Measurements from ENCODE around the gene TSR2. TPM values are rescaled to one million over a fixed set of nuclear protein-coding genes. Genes with fewer than 3 reads are reported as not detected.

TSR2 gene
- total RNA-seq, 1 experiment from 2014 or later, result 27.9 TPM

GRCh38 chrX:54411732-54412131 is 28.5 kb upstream of the TSR2 start:
- ChIA-PET CTCF (no interaction called here), POLR2A (no interaction called here), RAD21 (ENCODE audit: low non-redundant PET in 1 of 2, low total read pairs in 2 of 2, uncharacterized antibody in 2 of 2, unreplicated experiment in 2 of 2) (no interaction called here)
- no peak overlapping the region for H3K9ac ChIP-seq (ENCODE audit: low read length)
- DNase-seq (ENCODE audit: low read depth, low spot score) (no peak), ATAC-seq (no peak)
- no peak overlapping the region for H2AFZ ChIP-seq (ENCODE audit: low read depth, low read length, poor library complexity, severe bottlenecking)
- BruUV-seq (replicated peaks), result no TSS peak
- H3K4me3 ChIP-seq (replicated peaks in 1 of 2; ENCODE audit: low read depth in 1 of 2, low read length in 2 of 2), result no peak overlapping the region
- no peaks in the 10 kb centered on the region for H3K4me1 ChIP-seq (ENCODE audit: control insufficient read depth in 1 of 2, insufficient read depth in 2 of 2, low read length in 2 of 2)
- no peak overlapping the region for H3K4me2 ChIP-seq (ENCODE audit: low read length)
- H4K20me1 ChIP-seq (ENCODE audit: insufficient read depth), result no peaks in the 10 kb centered on the region
- H3K9me2 ChIP-seq (ENCODE audit: insufficient read depth), result no peaks in the 10 kb centered on the region
- no peaks in the 10 kb centered on the region for H3K9me3 ChIP-seq (ENCODE audit: control insufficient read depth in 1 of 2, insufficient read depth in 1 of 2, low read depth in 1 of 2, low read length in 2 of 2)
- no peak for TF ChIP-seq YY1 (IDR thresholded peaks at IDR 0.05; ENCODE audit: extremely low read depth, insufficient replicate concordance, low read depth, low read length)
- TF ChIP-seq ZFX (IDR thresholded peaks at IDR 0.05), result no peak
- no peak for TF ChIP-seq POLR2A (IDR thresholded peaks at IDR 0.05; ENCODE audit: borderline replicate concordance, extremely low read depth, insufficient read depth, insufficient read length)
- no peak for TF ChIP-seq SRF (IDR thresholded peaks at IDR 0.05; ENCODE audit: low read depth)
- no peak for TF ChIP-seq SP1 (IDR thresholded peaks at IDR 0.05; ENCODE audit: low read depth)
- TF ChIP-seq SIN3A (IDR thresholded peaks at IDR 0.05; ENCODE audit: low read depth), result no peak
- TF ChIP-seq EZH2phosphoT487 (IDR thresholded peaks at IDR 0.05; ENCODE audit: borderline replicate concordance), result no peak
- TF ChIP-seq, protein P1, sequence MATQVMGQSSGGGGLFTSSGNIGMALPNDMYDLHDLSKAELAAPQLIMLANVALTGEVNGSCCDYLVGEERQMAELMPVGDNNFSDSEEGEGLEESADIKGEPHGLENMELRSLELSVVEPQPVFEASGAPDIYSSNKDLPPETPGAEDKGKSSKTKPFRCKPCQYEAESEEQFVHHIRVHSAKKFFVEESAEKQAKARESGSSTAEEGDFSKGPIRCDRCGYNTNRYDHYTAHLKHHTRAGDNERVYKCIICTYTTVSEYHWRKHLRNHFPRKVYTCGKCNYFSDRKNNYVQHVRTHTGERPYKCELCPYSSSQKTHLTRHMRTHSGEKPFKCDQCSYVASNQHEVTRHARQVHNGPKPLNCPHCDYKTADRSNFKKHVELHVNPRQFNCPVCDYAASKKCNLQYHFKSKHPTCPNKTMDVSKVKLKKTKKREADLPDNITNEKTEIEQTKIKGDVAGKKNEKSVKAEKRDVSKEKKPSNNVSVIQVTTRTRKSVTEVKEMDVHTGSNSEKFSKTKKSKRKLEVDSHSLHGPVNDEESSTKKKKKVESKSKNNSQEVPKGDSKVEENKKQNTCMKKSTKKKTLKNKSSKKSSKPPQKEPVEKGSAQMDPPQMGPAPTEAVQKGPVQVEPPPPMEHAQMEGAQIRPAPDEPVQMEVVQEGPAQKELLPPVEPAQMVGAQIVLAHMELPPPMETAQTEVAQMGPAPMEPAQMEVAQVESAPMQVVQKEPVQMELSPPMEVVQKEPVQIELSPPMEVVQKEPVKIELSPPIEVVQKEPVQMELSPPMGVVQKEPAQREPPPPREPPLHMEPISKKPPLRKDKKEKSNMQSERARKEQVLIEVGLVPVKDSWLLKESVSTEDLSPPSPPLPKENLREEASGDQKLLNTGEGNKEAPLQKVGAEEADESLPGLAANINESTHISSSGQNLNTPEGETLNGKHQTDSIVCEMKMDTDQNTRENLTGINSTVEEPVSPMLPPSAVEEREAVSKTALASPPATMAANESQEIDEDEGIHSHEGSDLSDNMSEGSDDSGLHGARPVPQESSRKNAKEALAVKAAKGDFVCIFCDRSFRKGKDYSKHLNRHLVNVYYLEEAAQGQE (IDR thresholded peaks at IDR 0.05; ENCODE audit: low read depth), result no peak
- no peak for TF ChIP-seq POLR2AphosphoS5 (IDR thresholded peaks at IDR 0.05; ENCODE audit: low read depth, low read length)
- TF ChIP-seq EGR1 (IDR thresholded peaks at IDR 0.05; ENCODE audit: low read depth), result no peak
- TF ChIP-seq, protein P2, sequence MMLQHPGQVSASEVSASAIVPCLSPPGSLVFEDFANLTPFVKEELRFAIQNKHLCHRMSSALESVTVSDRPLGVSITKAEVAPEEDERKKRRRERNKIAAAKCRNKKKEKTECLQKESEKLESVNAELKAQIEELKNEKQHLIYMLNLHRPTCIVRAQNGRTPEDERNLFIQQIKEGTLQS (IDR thresholded peaks at IDR 0.05), result no peak
- TF ChIP-seq CTCF (IDR thresholded peaks at IDR 0.05 in 2 of 3, conservative IDR thresholded peaks at IDR 0.05 in 1 of 3; ENCODE audit: borderline replicate concordance in 1 of 3, insufficient read depth in 1 of 3, low read depth in 2 of 3, low read length in 2 of 3), result no peak
- TF ChIP-seq ELF1 (IDR thresholded peaks at IDR 0.05; ENCODE audit: borderline replicate concordance, low read depth), result no peak
- TF ChIP-seq CBX3 (IDR thresholded peaks at IDR 0.05; ENCODE audit: low read depth), result no peak
- H3K79me2 ChIP-seq (ENCODE audit: insufficient read depth, low read length), result no peaks in the 10 kb centered on the region
- no peaks in the 10 kb centered on the region for H3K27me3 ChIP-seq (ENCODE audit: insufficient read depth, low read length)
- no peak overlapping the region for H3K27ac ChIP-seq (ENCODE audit: low read depth, low read length)
- no peaks in the 10 kb centered on the region for H3K36me3 ChIP-seq (ENCODE audit: control insufficient read depth in 1 of 2, insufficient read depth in 2 of 2, low read length in 2 of 2)
- intact Hi-C loops (cut with micrococcal nuclease), result no loop called here

Data from HCT116 (cell line).